Tibial artery (tissue), 4 donors: ENCODE results near the gene ALDH1A1.

Source experiments
- DNase-seq, 2 donors: peaks; one replicate each; pipeline ENCODE4 v3.0.0-alpha.2; 2019
- H3K27ac ChIP-seq, 2 donors: fragments of 200-600 bp; sonication (generic) in 1 of 2; 1 replicate in 1 of 2; 2 replicates in 1 of 2; pipeline ENCODE4 v1.5.1; 2018 to 2019; ENCODE audit warnings: mild to moderate bottlenecking in 1 of 2
- H3K27me3 ChIP-seq, 2 donors: fragments of 200-600 bp; sonication (generic) in 1 of 2; one replicate each; pipeline versions ENCODE4 v1.5.1 to v1.6.0; 2016 to 2019
- H3K36me3 ChIP-seq, 3 donors: fragments of 200-600 bp; sonication (generic) in 2 of 3; one replicate each; pipeline ENCODE4 v1.5.1; 2016 to 2019; ENCODE audit warnings: mild to moderate bottlenecking in 2 of 3
- H3K4me1 ChIP-seq, 4 donors: fragments of 200-600 bp; sonication (generic) in 2 of 4; 1 replicate in 3 of 4; 2 replicates in 1 of 4; pipeline ENCODE4 v1.5.1; 2016 to 2019
- H3K4me3 ChIP-seq, 2 donors: fragments of 200-600 bp; sonication (generic) in 1 of 2; 1 replicate in 1 of 2; 2 replicates in 1 of 2; pipeline ENCODE4 v1.5.1; 2018 to 2019; ENCODE audit warnings: mild to moderate bottlenecking in 2 of 2
- H3K9me3 ChIP-seq, 3 donors: fragments of 200-600 bp; sonication (generic) in 1 of 3; one replicate each; pipeline ENCODE4 v1.5.1; 2016 to 2019
- intact Hi-C: fragments of 100-400 bp; cut with DNase I; formaldehyde crosslinking; loops from one replicate; pipeline ENCODE4 v1.15.0; 2023; ENCODE audit warnings: low total_unique reads
- TF ChIP-seq, protein P1 (sequence below), 2 experiments: fragments of 200-600 bp in 1 of 2; fragments of 450-650 bp in 1 of 2; IDR thresholded peaks; one replicate each; pipeline ENCODE4 v1.5.1; 2017 to 2019; ENCODE audit warnings: antibody characterized with exemption in 2 of 2, mild to moderate bottlenecking in 1 of 2, moderate library complexity in 1 of 2

ALDH1A1 gene

DNA sequence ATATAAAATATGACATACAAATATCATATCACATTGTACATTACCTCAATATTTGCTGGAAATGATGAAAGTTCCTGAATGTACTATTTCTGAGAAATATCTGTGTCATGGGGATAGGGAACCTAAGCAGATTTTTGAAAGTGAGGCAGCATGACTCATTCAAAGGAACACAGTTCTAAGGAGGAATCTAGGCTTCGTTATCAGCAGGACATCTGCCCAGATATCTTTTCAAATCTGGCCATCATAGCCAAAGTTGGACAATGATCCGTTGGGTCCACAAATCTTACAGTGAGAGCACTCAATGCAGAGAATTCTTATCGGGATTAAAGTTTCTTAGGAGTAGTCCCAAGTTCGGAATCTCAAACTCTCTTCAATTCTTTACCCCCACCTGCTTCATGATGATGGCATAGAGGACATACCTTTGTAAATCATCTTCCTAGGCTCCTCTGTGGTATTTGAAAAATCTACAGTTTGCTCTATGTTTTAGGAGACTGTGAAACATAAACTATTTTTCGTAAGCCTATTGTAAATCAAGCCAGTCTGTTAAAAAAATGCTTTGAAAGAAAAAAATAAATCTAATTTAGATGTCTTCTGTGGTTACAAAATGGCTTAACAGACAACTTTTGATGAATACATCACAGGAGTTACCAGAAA, 29.4 kb upstream of the ALDH1A1 start:
- H3K36me3 ChIP-seq: no peaks in the 10 kb centered on the region
- H3K27ac ChIP-seq: no peak overlapping the region
- no peaks in the 10 kb centered on the region for H3K27me3 ChIP-seq
- no peak for DNase-seq
- H3K4me3 ChIP-seq: no peak overlapping the region
- H3K4me1 ChIP-seq: peaks cover 0 to 26% (median 8%) of the 10 kb centered on the region in 4 donors
- no peaks in the 10 kb centered on the region for H3K9me3 ChIP-seq
- intact Hi-C loops: no loop called here
- TF ChIP-seq, protein P1, sequence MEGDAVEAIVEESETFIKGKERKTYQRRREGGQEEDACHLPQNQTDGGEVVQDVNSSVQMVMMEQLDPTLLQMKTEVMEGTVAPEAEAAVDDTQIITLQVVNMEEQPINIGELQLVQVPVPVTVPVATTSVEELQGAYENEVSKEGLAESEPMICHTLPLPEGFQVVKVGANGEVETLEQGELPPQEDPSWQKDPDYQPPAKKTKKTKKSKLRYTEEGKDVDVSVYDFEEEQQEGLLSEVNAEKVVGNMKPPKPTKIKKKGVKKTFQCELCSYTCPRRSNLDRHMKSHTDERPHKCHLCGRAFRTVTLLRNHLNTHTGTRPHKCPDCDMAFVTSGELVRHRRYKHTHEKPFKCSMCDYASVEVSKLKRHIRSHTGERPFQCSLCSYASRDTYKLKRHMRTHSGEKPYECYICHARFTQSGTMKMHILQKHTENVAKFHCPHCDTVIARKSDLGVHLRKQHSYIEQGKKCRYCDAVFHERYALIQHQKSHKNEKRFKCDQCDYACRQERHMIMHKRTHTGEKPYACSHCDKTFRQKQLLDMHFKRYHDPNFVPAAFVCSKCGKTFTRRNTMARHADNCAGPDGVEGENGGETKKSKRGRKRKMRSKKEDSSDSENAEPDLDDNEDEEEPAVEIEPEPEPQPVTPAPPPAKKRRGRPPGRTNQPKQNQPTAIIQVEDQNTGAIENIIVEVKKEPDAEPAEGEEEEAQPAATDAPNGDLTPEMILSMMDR (IDR thresholded peaks at IDR 0.05): no peak

DNA sequence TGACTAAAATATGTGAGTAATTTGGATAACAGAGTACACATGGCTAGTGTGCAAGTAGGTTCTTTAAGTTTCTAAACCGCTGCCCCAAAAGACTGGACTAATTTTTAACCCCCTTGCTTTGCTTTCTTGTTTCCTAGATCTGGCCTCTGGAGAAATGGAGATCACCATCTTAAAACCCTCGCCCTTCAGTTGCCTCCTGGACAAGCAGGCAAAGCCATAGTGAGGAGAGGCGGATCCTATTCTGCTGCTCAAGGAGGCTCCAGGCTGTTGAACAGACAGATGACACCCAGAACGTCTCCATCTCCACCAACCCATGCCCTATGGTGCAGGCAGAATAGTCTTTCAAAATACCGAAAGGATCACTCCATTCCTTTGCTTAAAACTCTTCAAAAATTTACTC, 28.6 kb upstream of the ALDH1A1 start:
- H3K27ac ChIP-seq: no peak overlapping the region
- no peak for DNase-seq
- no peak overlapping the region for H3K4me3 ChIP-seq
- intact Hi-C loops: no loop called here
- H3K4me1 ChIP-seq: peaks cover 0 to 26% (median 8%) of the 10 kb centered on the region in 4 donors
- H3K36me3 ChIP-seq: no peaks in the 10 kb centered on the region
- TF ChIP-seq, protein P1 (IDR thresholded peaks at IDR 0.05): no peak
- H3K9me3 ChIP-seq: no peaks in the 10 kb centered on the region
- H3K27me3 ChIP-seq: no peaks in the 10 kb centered on the region

DNA sequence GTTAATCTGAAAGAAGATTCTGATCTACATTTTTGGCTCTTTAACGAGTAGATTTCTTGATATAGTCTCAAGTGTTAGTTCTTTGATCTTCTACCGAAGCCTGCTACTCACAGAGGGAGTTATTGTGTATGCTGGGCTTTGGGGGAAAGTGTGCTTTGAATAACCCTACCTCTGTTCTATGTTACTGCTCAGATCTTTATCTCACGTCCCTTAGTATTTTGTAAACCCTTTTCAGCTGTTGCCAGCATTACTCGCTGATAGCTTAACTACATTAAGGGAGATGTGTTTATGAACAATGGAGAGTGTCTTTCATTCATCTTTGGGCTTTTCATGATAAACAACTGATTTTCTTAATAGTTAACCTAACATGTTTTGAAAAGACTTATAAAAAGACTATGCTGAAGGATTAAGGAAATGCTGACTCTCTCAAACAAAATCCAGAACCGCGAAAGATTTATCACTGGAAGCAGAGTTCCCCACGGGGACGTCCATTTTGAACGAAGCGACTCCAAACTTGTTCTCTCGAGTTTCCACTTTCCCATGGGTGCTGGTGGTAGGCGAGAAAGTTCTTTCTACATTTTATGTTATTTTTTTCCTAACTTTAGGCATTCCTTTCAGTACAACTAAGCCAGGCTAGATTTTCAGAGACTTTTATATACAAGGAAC, 27.9 kb upstream of the ALDH1A1 start:
- TF ChIP-seq, protein P1 (IDR thresholded peaks at IDR 0.05): no peak
- no peak overlapping the region for H3K27ac ChIP-seq
- H3K4me3 ChIP-seq: no peak overlapping the region
- H3K4me1 ChIP-seq: peaks cover 0 to 26% (median 8%) of the 10 kb centered on the region in 4 donors
- no peak for DNase-seq
- no peaks in the 10 kb centered on the region for H3K9me3 ChIP-seq
- H3K36me3 ChIP-seq: no peaks in the 10 kb centered on the region
- intact Hi-C loops: no loop called here
- no peaks in the 10 kb centered on the region for H3K27me3 ChIP-seq

DNA sequence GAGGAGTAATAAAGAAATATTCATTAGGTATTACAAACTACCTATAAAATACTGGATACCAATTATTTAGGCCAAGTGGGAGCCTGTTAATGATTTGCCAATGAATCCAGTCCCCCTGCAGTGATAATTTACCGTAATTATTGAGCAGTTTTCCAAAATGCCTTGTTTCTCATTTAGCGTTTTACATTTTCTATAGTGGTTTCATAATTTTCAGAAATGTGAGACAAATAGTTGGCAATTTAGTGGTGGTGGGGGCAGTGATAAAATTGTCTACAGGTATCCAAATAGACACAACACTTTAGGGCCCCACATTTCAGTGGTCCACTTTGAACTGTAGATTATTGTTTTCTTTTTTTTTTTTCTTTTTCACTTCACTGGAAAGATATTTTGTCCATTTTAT, 27.3 kb upstream of the ALDH1A1 start:
- H3K4me3 ChIP-seq: no peak overlapping the region
- peaks cover 0 to 22% (median 7%) of the 10 kb centered on the region in 4 donors for H3K4me1 ChIP-seq
- TF ChIP-seq, protein P1 (IDR thresholded peaks at IDR 0.05): no peak
- H3K9me3 ChIP-seq: no peaks in the 10 kb centered on the region
- H3K36me3 ChIP-seq: no peaks in the 10 kb centered on the region
- H3K27ac ChIP-seq: no peak overlapping the region
- no peaks in the 10 kb centered on the region for H3K27me3 ChIP-seq
- intact Hi-C loops: no loop called here
- DNase-seq: no peak

DNA sequence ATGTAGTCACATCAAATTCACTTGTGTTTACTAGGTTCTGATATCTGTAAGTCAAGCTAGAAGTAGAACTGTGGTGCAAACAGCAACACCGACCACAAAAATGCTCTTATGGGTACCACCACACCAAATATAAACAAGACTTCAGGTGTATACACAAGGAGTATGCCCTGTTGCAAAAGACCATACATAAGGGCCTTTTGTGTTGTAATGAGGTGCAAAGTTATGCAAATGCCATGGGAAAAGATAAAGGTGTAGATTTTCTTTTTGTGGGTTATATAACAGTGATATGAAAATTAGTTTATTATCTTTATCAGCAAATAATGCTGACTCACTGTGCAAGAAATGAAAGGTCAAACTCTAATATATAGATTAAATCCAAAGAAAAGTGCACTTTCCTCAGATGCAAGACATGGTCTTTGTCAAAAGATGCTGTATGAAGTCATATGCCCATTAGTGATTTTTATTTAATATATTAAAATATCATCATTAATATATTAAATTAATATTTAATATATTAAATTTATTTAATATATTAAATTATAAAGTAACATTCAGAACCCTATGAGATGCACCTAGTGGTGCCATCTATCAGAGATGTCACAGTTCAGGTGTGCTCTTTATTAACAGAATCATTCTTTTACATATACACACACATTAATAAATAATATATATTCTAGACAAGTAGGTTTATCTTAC, 26.7 kb upstream of the ALDH1A1 start:
- peaks cover 0 to 16% (median 3%) of the 10 kb centered on the region in 4 donors for H3K4me1 ChIP-seq
- H3K36me3 ChIP-seq: no peaks in the 10 kb centered on the region
- intact Hi-C loops: no loop called here
- H3K9me3 ChIP-seq: no peaks in the 10 kb centered on the region
- TF ChIP-seq, protein P1 (IDR thresholded peaks at IDR 0.05): no peak
- no peaks in the 10 kb centered on the region for H3K27me3 ChIP-seq
- no peak overlapping the region for H3K27ac ChIP-seq
- no peak for DNase-seq
- H3K4me3 ChIP-seq: no peak overlapping the region
